Osteoblast (primary cell): ENCODE data around the gene STK11. TPM values are rescaled to one million over a fixed set of nuclear protein-coding genes. Genes with fewer than 3 reads are reported as not detected.
"Not testable (repeated sequence)": the region's sequence is repeated elsewhere in the genome, so short reads cannot be mapped to it uniquely, and the experiment has no call there.

Source experiments
- DNase-seq: peaks from one replicate; pipeline ENCODE4 v3.0.0; 2011; ENCODE audit warnings: low spot score, mixed read lengths; ENCODE audit not compliant: insufficient read length; ENCODE audit errors: missing footprints
- H2AFZ ChIP-seq: 2 replicates; pipeline ENCODE4 v1.6.0; 2011; ENCODE audit warnings: mild to moderate bottlenecking, low read length
- H3K27ac ChIP-seq: 2 replicates; pipeline ENCODE4 v1.5.1; 2011; ENCODE audit warnings: mild to moderate bottlenecking, low read depth, low read length, moderate library complexity
- H3K27me3 ChIP-seq: 2 replicates; pipeline ENCODE4 v1.6.0; 2012; ENCODE audit warnings: mild to moderate bottlenecking, control low read depth, inconsistent platforms, low read length, moderate library complexity; ENCODE audit not compliant: insufficient read depth
- H3K36me3 ChIP-seq: 2 replicates; pipeline ENCODE4 v1.5.1; 2011; ENCODE audit warnings: mild to moderate bottlenecking, low read length, control low read depth, moderate library complexity; ENCODE audit not compliant: insufficient read depth
- H3K4me1 ChIP-seq: 2 replicates; pipeline ENCODE4 v1.5.1; 2011; ENCODE audit warnings: mild to moderate bottlenecking, low read length, control low read depth, moderate library complexity; ENCODE audit not compliant: insufficient read depth
- H3K4me2 ChIP-seq: 2 replicates; pipeline ENCODE4 v1.6.0; 2011; ENCODE audit warnings: mild to moderate bottlenecking, low read length; ENCODE audit not compliant: insufficient read depth
- H3K4me3 ChIP-seq: fragments of 200-600 bp; sonication (generic); 3 replicates; pipeline ENCODE4 v1.5.1; 2012; ENCODE audit warnings: mild to moderate bottlenecking, low read length, inconsistent platforms; ENCODE audit not compliant: insufficient read depth
- H3K79me2 ChIP-seq: 2 replicates; pipeline ENCODE4 v1.6.0; 2012; ENCODE audit warnings: mild to moderate bottlenecking, low read length, control low read depth, inconsistent platforms; ENCODE audit not compliant: insufficient read depth
- H3K9me3 ChIP-seq: 2 replicates; pipeline ENCODE4 v1.5.1; 2011; ENCODE audit warnings: low read depth, low read length, control low read depth
- H4K20me1 ChIP-seq: 2 replicates; pipeline ENCODE4 v1.6.0; 2012; ENCODE audit warnings: mild to moderate bottlenecking, low read length, control low read depth; ENCODE audit not compliant: insufficient read depth
- CTCF ChIP-seq: IDR thresholded peaks from 2 replicates; pipeline ENCODE4 v1.5.1; 2011; ENCODE audit warnings: mild to moderate bottlenecking, low read depth, low read length, moderate library complexity; ENCODE audit errors: extremely low read depth
- total RNA-seq: library from RNA; depleted of rRNA; stranded (reverse); fragments of >200 nt; gene quantifications from 2 replicates; pipeline ENCODE4 v1.2.3, GENCODE V29; 2012

STK11 gene
- total RNA-seq, 1 donor = 100 TPM

GRCh38 chr19:1244693-1245451, 39.3 kb downstream of the STK11 start:
- Histone ChIP-seq H3K4me1 (peaks cover 34% of the 10 kb centered on the region), H3K9me3 (no peaks in the 10 kb centered on the region), H3K4me3 (peak overlapping the region; percentile 48), H2AFZ (no peak overlapping the region), H4K20me1 (peaks cover 20% of the 10 kb centered on the region), H3K27me3 (no peaks in the 10 kb centered on the region), H3K79me2 (peaks cover 31% of the 10 kb centered on the region), H3K36me3 (no peaks in the 10 kb centered on the region), H3K4me2 (peak overlapping the region; percentile 64), H3K27ac (peak overlapping the region; percentile 28)
- no peak for TF ChIP-seq CTCF
- DNase-seq = peak; percentile 93

- Histone ChIP-seq H3K36me3 (no peaks in the 10 kb centered on the region), H4K20me1 (peaks cover 22% of the 10 kb centered on the region), H3K4me3 (no peak overlapping the region), H3K9me3 (no peaks in the 10 kb centered on the region), H3K4me1 (peaks cover 32% of the 10 kb centered on the region), H3K4me2 (no peak overlapping the region), H3K79me2 (peaks cover 33% of the 10 kb centered on the region), H2AFZ (no peak overlapping the region), H3K27ac (no peak overlapping the region), H3K27me3 (no peaks in the 10 kb centered on the region)
- no peak for TF ChIP-seq CTCF
- DNase-seq = no peak
Measured at GRCh38 chr19:1245494-1246264, 40.1 kb downstream of the STK11 start.

GRCh38 chr19:1246265-1247087, 40.9 kb downstream of the STK11 start:
- H3K4me2 ChIP-seq, H3K9me3 ChIP-seq, H3K27me3 ChIP-seq, H3K27ac ChIP-seq, H3K4me3 ChIP-seq, H3K36me3 ChIP-seq, H2AFZ ChIP-seq, DNase-seq: not testable (repeated sequence)
- Histone ChIP-seq H3K4me1 (peaks cover 24% of the 10 kb centered on the region), H3K79me2 (peaks cover 38% of the 10 kb centered on the region), H4K20me1 (peaks cover 27% of the 10 kb centered on the region)

- Histone ChIP-seq H2AFZ (no peak overlapping the region), H3K79me2 (peaks cover 40% of the 10 kb centered on the region), H3K4me1 (peaks cover 18% of the 10 kb centered on the region), H3K27me3 (no peaks in the 10 kb centered on the region), H3K4me2 (peak overlapping the region; percentile 76), H3K36me3 (peaks cover 8% of the 10 kb centered on the region), H3K4me3 (peak overlapping the region; percentile 83), H3K27ac (peak overlapping the region; percentile 82), H4K20me1 (peaks cover 26% of the 10 kb centered on the region), H3K9me3 (no peaks in the 10 kb centered on the region)
- no peak for DNase-seq
- TF ChIP-seq CTCF = no peak
Measured at GRCh38 chr19:1247748-1248138, 42.2 kb downstream of the STK11 start.
